ES-I3 (cell line): ENCODE measurements around the gene CARS2.
"Not testable (repeated sequence)": the region's sequence is repeated elsewhere in the genome, so short reads cannot be mapped to it uniquely, and the experiment has no call there.

Experiments
- H3K36me3 ChIP-seq: 2 replicates; pipeline ENCODE4 v1.6.1; 2013; ENCODE audit warnings: mild to moderate bottlenecking, low read length, control low read depth, moderate library complexity; ENCODE audit not compliant: insufficient read depth
- H3K4me1 ChIP-seq: 2 replicates; pipeline ENCODE4 v1.6.1; 2013; ENCODE audit warnings: mild to moderate bottlenecking, control low read depth, low read length; ENCODE audit not compliant: insufficient read depth
- H3K9ac ChIP-seq: 2 replicates; pipeline ENCODE4 v1.6.1; 2013; ENCODE audit warnings: low read depth, mild to moderate bottlenecking, low read length, moderate library complexity
- H3K9me3 ChIP-seq: 2 replicates; pipeline ENCODE4 v1.6.1; 2013; ENCODE audit warnings: mild to moderate bottlenecking, low read length, moderate library complexity; ENCODE audit not compliant: control insufficient read depth, insufficient read depth

CARS2 gene

DNA sequence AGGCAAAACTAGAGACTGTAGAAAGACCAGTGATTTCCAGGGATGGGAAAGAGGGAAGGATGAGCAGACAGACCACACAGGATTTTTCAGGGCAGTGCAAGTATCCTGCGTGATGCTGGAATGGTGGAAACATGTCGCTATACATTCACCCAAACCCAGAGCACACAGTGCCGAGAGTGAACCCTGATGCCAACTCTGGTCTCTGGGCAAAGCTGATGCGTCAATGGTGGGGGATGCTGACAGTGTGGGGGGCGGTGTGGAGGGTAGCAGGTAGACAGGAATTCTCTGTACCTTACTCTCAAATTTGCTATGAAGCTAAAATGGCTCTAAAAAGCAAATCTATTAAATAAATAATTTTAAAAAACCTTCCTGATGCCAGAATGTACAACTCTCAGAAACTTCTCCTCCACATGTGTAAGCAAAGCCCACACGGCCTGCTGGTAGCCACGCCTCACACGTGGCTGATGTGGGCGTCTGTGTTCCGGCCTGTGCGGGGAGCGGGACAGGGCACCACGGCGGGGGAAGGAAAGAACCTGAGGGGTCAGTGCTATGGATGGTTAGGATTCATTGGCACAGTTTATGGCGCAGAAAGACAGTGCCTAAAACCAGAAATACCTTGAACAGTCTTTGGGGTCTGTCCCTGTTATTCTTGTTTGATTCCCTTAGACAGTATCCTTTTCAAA is 23.9 kb downstream of the CARS2 start:
- peaks cover 6% of the 10 kb centered on the region for H3K36me3 ChIP-seq
- no peaks in the 10 kb centered on the region for H3K9me3 ChIP-seq
- no peaks in the 10 kb centered on the region for H3K4me1 ChIP-seq
- H3K9ac ChIP-seq: no peak overlapping the region

DNA sequence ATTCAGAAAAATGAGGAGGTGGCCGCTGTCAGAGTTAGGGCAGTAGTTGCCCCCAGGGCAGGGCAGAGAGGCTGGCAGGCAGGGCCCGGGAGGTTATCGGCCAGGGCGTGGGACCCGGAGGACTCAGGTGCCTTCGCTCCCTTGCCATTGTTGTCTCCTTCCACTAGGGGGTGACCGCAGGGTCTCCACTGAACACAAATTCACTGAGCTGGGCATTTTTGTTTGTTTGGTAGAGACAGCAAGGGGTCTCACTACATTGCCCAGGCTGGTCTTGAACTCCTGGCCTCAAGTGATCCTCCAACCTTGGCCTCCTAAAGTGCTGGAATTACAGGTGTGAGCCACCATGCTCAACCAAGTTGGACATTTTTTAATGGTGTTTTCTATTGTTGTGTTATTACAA is 25.1 kb downstream of the CARS2 start:
- Histone ChIP-seq H3K4me1 (no peaks in the 10 kb centered on the region), H3K9me3 (no peaks in the 10 kb centered on the region), H3K36me3 (peaks cover 6% of the 10 kb centered on the region), H3K9ac (no peak overlapping the region)

DNA sequence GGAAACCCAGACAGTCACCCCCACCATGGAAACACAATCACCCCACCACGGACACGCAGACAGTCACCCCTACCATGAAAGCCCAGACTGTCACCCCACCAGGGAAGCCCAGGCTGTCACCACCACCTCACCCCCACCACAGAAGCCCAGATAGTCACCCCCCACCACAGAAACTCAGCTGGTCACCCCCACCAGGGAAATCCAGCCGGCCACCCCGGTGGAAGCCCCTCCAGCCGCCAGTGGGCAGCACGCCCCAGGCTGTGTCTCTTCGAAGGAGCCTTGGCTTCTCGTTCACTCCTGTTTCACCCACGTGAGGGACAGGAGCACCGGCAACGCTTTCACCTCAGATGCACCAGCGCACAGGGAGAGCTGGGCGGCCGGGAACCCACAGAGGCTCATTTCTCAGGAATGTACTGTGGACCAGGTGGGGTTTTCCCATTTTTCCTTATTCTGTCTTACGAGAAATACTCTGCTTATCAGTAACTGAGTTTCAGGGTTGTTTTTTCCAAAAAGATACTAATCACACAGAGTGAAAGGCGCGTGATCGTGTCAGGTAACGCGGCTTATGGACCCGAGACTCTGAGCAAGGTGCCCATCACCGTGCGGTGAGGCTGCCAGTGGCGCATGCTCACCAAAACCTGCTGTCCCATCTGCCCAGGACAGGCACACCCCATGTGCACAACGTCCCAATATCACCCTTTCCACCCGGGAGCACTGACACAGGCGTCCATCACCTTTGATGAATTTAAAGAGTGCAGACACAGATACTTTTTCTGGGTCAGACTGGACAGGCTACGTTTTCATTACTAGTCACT is 28.0 kb downstream of the CARS2 start:
- Histone ChIP-seq H3K9me3 (no peaks in the 10 kb centered on the region), H3K36me3 (peaks cover 6% of the 10 kb centered on the region), H3K4me1 (no peaks in the 10 kb centered on the region), H3K9ac (no peak overlapping the region)

GRCh38 chr13:110676595-110677587 is 29.0 kb downstream of the CARS2 start:
- no peak overlapping the region for H3K9ac ChIP-seq
- no peaks in the 10 kb centered on the region for H3K4me1 ChIP-seq
- H3K9me3 ChIP-seq: no peaks in the 10 kb centered on the region
- H3K36me3 ChIP-seq: peaks cover 6% of the 10 kb centered on the region

DNA sequence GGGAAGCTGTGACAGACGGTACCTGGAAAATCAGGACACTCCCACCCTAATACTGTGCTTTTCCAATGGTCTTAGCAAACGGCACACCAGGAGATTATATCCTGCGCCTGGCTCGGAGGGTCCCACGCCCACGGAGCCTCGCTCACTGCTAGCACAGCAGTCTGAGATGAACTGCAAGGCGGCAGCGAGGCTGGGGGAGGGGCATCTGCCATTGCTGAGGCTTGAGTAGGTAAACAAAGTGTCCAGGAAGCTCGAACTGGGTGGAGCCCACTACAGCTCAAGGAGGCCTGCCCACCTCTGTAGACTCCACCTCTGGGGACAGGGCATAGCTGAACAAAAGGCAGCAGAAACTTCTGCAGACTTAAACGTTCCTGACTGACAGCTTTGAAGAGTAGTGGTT is 36.1 kb downstream of the CARS2 start:
- not testable (repeated sequence) for H3K4me1 ChIP-seq, H3K9me3 ChIP-seq, H3K9ac ChIP-seq
- H3K36me3 ChIP-seq: peaks cover 11% of the 10 kb centered on the region; the same call in 1 of the 2 replicates

DNA sequence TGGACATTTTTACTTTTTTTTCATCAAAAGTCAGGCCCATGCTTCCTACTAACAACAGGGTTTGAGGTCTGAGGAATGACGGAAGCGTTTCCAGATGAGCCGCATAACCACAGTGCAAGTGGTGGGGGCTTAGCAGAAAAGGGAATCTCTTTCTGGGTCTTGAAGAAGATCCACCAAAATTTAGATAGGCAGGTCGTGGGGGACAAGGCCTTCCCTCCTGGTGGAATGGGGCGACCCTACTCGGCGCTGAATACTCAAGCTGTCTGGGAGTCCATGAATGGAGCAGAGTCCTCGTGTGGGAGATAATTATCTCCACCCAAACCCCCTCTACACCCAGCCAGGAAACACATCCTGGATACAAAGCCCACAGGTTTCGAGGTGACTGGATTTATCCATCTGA is 36.9 kb downstream of the CARS2 start:
- Histone ChIP-seq H3K9ac (no peak overlapping the region), H3K36me3 (peaks cover 14% of the 10 kb centered on the region; the same call in 1 of the 2 replicates), H3K4me1 (no peaks in the 10 kb centered on the region), H3K9me3 (peaks cover 6% of the 10 kb centered on the region; the same call in 1 of the 2 replicates)

DNA sequence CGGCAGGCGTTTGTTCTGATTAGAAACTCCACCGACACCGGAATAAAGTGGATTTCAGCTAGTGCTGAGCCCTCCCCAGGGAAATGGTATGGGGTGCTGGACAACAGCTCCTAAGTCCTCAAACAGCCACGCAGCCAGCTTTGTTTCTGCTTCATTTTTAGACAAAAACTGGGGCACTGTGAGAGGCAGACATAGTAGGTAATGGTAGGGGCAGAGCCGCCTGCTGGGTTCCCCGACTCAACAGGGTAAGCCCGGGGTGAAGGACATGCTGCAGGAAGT is 39.7 kb downstream of the CARS2 start:
- Histone ChIP-seq H3K9ac (no peak overlapping the region), H3K4me1 (no peaks in the 10 kb centered on the region), H3K36me3 (peaks cover 27% of the 10 kb centered on the region), H3K9me3 (peaks cover 6% of the 10 kb centered on the region; the same call in 1 of the 2 replicates)

GRCh38 chr13:110665491-110666254 is 40.2 kb downstream of the CARS2 start:
- H3K4me1 ChIP-seq: no peaks in the 10 kb centered on the region
- no peak overlapping the region for H3K9ac ChIP-seq
- H3K36me3 ChIP-seq: peaks cover 28% of the 10 kb centered on the region
- peaks cover 9% of the 10 kb centered on the region for H3K9me3 ChIP-seq

GRCh38 chr13:110664673-110665072 is 41.2 kb downstream of the CARS2 start:
- peaks cover 9% of the 10 kb centered on the region for H3K9me3 ChIP-seq
- H3K36me3 ChIP-seq: peaks cover 28% of the 10 kb centered on the region
- H3K9ac ChIP-seq: no peak overlapping the region
- no peaks in the 10 kb centered on the region for H3K4me1 ChIP-seq

DNA sequence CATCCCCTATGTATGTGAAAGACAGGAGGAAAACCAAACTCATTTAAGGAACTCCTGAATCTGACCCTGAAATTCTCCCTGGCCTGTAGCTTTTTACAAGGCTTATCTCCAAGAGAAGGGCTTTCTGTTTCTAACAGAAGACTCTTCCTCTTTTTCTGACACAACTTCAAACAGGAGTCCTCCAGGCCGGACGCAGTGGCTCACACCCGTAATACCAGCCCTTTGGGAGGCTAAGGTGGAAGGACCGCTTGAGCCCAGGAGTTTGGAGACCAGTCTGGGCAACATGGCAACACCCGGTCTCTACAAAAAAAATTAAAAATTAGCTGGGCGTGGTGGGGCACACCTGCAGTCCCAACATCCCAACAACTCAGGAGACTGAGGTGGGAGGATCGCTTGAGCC is 41.9 kb downstream of the CARS2 start:
- peaks cover 11% of the 10 kb centered on the region for H3K9me3 ChIP-seq
- H3K4me1 ChIP-seq: no peaks in the 10 kb centered on the region
- H3K36me3 ChIP-seq: peaks cover 25% of the 10 kb centered on the region
- no peak overlapping the region for H3K9ac ChIP-seq

GRCh38 chr13:110663491-110663890 is 42.4 kb downstream of the CARS2 start:
- H3K9ac ChIP-seq: no peak overlapping the region
- peaks cover 22% of the 10 kb centered on the region for H3K36me3 ChIP-seq
- peaks cover 9% of the 10 kb centered on the region for H3K9me3 ChIP-seq
- no peaks in the 10 kb centered on the region for H3K4me1 ChIP-seq

DNA sequence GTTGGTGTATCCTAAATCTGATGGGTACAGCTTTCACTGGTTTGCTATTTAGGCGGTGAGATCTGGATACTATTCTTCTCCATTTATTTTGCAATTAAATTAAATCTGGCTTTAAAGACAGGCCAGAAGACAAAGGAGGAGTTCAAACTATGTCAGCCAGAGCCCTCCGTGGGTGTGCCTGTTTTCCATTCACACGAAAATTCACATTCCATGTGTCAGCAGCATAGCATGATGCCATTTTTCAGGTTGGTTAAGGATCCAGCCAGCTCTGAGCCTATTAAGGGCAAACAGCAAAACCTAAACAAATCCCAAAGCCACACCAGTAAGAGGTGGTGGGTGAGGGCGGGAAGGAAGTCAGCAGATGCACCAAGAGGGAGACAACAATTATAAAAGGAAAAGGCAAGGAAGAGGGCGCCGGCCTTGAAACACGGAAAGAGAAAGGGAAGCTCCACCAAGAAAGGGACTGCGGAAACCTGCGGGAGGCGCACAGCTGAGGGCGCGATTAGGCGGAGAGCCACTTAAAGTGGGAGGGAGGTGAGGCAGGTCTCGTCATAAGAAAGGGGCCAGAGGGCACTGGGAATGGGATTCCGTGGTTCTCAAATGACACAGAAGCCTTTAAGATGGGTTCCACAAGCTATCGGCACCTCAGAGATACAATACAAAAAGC is 43.0 kb downstream of the CARS2 start:
- Histone ChIP-seq H3K4me1 (no peaks in the 10 kb centered on the region), H3K36me3 (peaks cover 22% of the 10 kb centered on the region), H3K9ac (no peak overlapping the region), H3K9me3 (peaks cover 9% of the 10 kb centered on the region)

GRCh38 chr13:110662091-110662490 is 43.8 kb downstream of the CARS2 start:
- Histone ChIP-seq H3K9me3 (peaks cover 9% of the 10 kb centered on the region), H3K36me3 (peaks cover 22% of the 10 kb centered on the region), H3K9ac (no peak overlapping the region), H3K4me1 (no peaks in the 10 kb centered on the region)
